Liver (tissue), 9 donors: ENCODE measurements around the gene OR4D10. TPM values are rescaled to one million over a fixed set of nuclear protein-coding genes. Genes with fewer than 3 reads are reported as not detected.

Experiments
- DNase-seq: peaks from one replicate; pipeline ENCODE4 v3.0.0-alpha.2; 2017; ENCODE audit warnings: low spot score
- H3K27ac ChIP-seq, 2 donors: one replicate each; pipeline ENCODE4 v1.7.0; 2013; ENCODE audit warnings: inconsistent platforms in 2 of 2, low read length in 2 of 2, control low read depth in 1 of 2, low read depth in 1 of 2, mild to moderate bottlenecking in 1 of 2
- H3K27me3 ChIP-seq, 4 donors: one replicate each; pipeline versions ENCODE4 v1.6.1 to v1.7.0; 2013; ENCODE audit warnings: low read length in 3 of 4, inconsistent platforms in 1 of 4, mild to moderate bottlenecking in 1 of 4, moderate library complexity in 1 of 4; ENCODE audit not compliant: control insufficient read depth in 4 of 4, insufficient read depth in 4 of 4
- H3K36me3 ChIP-seq, 4 donors: one replicate each; pipeline versions ENCODE4 v1.6.1 to v1.7.0; 2013; ENCODE audit warnings: low read length in 3 of 4, mild to moderate bottlenecking in 3 of 4, low read depth in 1 of 4, moderate library complexity in 1 of 4; ENCODE audit not compliant: control insufficient read depth in 4 of 4, insufficient read depth in 3 of 4
- H3K4me1 ChIP-seq, 4 donors: one replicate each; pipeline versions ENCODE4 v1.6.1 to v1.7.0; 2013; ENCODE audit warnings: low read length in 3 of 4, mild to moderate bottlenecking in 3 of 4, moderate library complexity in 1 of 4; ENCODE audit not compliant: control insufficient read depth in 4 of 4, insufficient read depth in 4 of 4
- H3K4me3 ChIP-seq, 3 donors: one replicate each; pipeline versions ENCODE4 v1.6.1 to v1.7.0; 2013; ENCODE audit warnings: low read length in 3 of 3, control low read depth in 1 of 3, low read depth in 1 of 3, mild to moderate bottlenecking in 1 of 3
- H3K9ac ChIP-seq, 2 donors: one replicate each; pipeline ENCODE4 v1.7.0; 2013; ENCODE audit warnings: low read length in 2 of 2, mild to moderate bottlenecking in 2 of 2, moderate library complexity in 2 of 2, control low read depth in 1 of 2, low read depth in 1 of 2
- H3K9me3 ChIP-seq, 4 donors: one replicate each; pipeline versions ENCODE4 v1.6.1 to v1.7.0; 2013; ENCODE audit warnings: low read length in 3 of 4; ENCODE audit not compliant: control insufficient read depth in 4 of 4
- EGR1 ChIP-seq, 2 donors: IDR thresholded peaks; 2 replicates each; pipeline ENCODE4 v1.6.1; 2016 to 2018; ENCODE audit warnings: antibody characterized with exemption in 2 of 2, low read depth in 2 of 2
- FOXA1 ChIP-seq: IDR thresholded peaks from 2 replicates; pipeline ENCODE4 v1.6.1; 2016; ENCODE audit warnings: antibody characterized with exemption
- FOXA2 ChIP-seq: IDR thresholded peaks from 2 replicates; pipeline ENCODE4 v1.6.1; 2016; ENCODE audit warnings: antibody characterized with exemption
- GABPA ChIP-seq, 2 donors: IDR thresholded peaks in 1 of 2; conservative IDR thresholded peaks in 1 of 2; 2 replicates each; pipeline ENCODE4 v1.6.1; 2016; ENCODE audit warnings: antibody characterized with exemption in 2 of 2, mild to moderate bottlenecking in 1 of 2, moderate library complexity in 1 of 2
- HNF4A ChIP-seq, 2 donors: conservative IDR thresholded peaks; 2 replicates each; pipeline ENCODE4 v1.6.1; 2016; ENCODE audit warnings: antibody characterized with exemption in 2 of 2, mild to moderate bottlenecking in 2 of 2
- HNF4G ChIP-seq: IDR thresholded peaks from 2 replicates; pipeline ENCODE4 v1.6.1; 2016; ENCODE audit warnings: antibody characterized with exemption
- JUND ChIP-seq, 2 donors: IDR thresholded peaks; 2 replicates each; pipeline ENCODE4 v1.6.1; 2016; ENCODE audit warnings: antibody characterized with exemption in 2 of 2
- NR2F2 ChIP-seq: IDR thresholded peaks from 2 replicates; pipeline ENCODE4 v1.6.1; 2016; ENCODE audit warnings: antibody characterized with exemption
- RAD21 ChIP-seq, 2 donors: IDR thresholded peaks; 2 replicates each; pipeline ENCODE4 v1.6.1; 2016; ENCODE audit warnings: antibody characterized with exemption in 2 of 2, mild to moderate bottlenecking in 2 of 2
- RXRA ChIP-seq, 2 donors: IDR thresholded peaks; 2 replicates each; pipeline ENCODE4 v1.6.1; 2017 to 2018; ENCODE audit warnings: antibody characterized with exemption in 2 of 2, mild to moderate bottlenecking in 1 of 2
- SP1 ChIP-seq: IDR thresholded peaks from 2 replicates; pipeline ENCODE4 v1.6.1; 2018; ENCODE audit warnings: antibody characterized with exemption, mild to moderate bottlenecking
- TAF1 ChIP-seq: conservative IDR thresholded peaks from 2 replicates; pipeline ENCODE4 v1.6.1; 2016; ENCODE audit warnings: antibody characterized with exemption, mild to moderate bottlenecking
- YY1 ChIP-seq: IDR thresholded peaks from 2 replicates; pipeline ENCODE4 v1.6.1; 2016; ENCODE audit warnings: antibody characterized with exemption, mild to moderate bottlenecking
- WGBS: extraction: QIAGEN DNeasy Blood & Tissue Kit; methylation state at CpG from one replicate; pipeline ENCODE4 v1.1.7; 2013; 5-methylcytosine and 5-hydroxymethylcytosine counted together
- polyA plus RNA-seq, 2 donors: library from polyadenylated mRNA; stranded (reverse) in 1 of 2; unstranded in 1 of 2; fragments of 200-250 nt in 1 of 2; fragments of >200 nt in 1 of 2; fragmentation: Nextera tagmentation in 1 of 2; extraction: Ambion mirVana in 1 of 2; gene quantifications; one replicate each; pipeline versions ENCODE4 v1.2.1 to v1.2.3, GENCODE V29; 2013 to 2015
- total RNA-seq, 2 donors: library from RNA; depleted of rRNA; stranded (reverse); fragments of >200 nt; gene quantifications; one replicate each; pipeline ENCODE4 v1.2.3, GENCODE V29; 2014
- TF ChIP-seq, protein P1 (sequence below): fragments of 150-350 bp; IDR thresholded peaks from 2 replicates; pipeline ENCODE4 v1.5.1; 2017; ENCODE audit warnings: improper control_type of control experiment, low read depth, low read length; ENCODE audit not compliant: missing input control
- TF ChIP-seq, protein P2 (sequence below): IDR thresholded peaks from 2 replicates; pipeline ENCODE4 v1.6.1; 2016; ENCODE audit warnings: antibody characterized with exemption
- TF ChIP-seq, protein P3 (sequence below): IDR thresholded peaks from 2 replicates; pipeline ENCODE4 v1.6.1; 2016; ENCODE audit warnings: antibody characterized with exemption
- TF ChIP-seq, protein P4 (sequence below): IDR thresholded peaks from 2 replicates; pipeline ENCODE4 v1.6.1; 2016; ENCODE audit warnings: antibody characterized with exemption, mild to moderate bottlenecking
- TF ChIP-seq, protein P5 (sequence below): IDR thresholded peaks from 2 replicates; pipeline ENCODE4 v1.6.1; 2016; ENCODE audit warnings: antibody characterized with exemption
- donor health status: healthy.
- donor health status: healthy.
- donor health status: healthy.
- donor health status: healthy.
- donor health status: healthy.

OR4D10 gene
- total and polyA plus RNA-seq, 4 donors = not detected

DNA sequence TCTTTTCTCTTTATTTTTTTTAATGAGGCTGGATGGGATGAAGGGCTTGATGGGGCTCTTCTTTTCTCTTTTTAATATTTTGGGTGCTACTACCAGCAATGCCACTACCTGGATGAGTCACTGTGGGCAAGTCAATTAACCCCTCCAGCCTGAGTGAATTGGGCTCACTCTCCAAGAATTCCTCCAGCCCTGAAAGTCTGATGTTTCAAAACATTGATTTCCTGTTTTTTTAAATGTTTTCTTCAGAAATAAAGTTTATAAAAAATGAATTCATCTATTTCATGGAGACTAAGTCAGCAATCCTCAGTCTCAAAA is 46.1 kb upstream of the OR4D10 start (continued):
- TF ChIP-seq SP1 (no peak), NR2F2 (no peak), JUND (IDR thresholded peaks at IDR 0.05) (no peak), GABPA (IDR thresholded peaks at IDR 0.05 in 1 of 2, conservative IDR thresholded peaks at IDR 0.05 in 1 of 2) (no peak)

DNA sequence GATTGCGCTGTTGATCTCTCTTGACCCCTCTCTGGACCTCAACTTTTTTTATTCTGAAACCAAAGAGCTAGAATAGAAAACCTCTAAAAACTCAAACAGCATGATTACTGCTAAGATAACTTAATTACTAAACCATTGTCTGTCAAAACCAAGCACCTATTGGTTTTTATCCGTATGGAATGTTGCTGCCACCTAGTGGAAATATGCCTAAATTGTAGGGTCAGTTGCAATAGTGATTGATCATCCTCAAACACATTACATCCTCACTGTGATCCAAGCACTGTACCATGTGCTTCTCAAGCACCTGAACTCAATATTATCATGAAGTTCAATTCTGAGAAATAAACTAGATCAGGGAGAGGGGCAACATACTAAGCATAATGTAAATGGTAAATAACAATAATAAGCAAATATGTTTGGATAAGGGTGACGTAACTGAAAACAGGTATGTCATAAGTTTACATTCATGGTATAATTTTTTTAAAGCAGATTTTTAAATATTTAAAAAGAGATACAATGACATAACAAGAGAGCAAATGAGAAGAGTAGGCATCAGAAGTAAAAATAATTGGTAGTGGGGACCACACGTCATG is 43.1 kb upstream of the OR4D10 start:
- H3K27ac ChIP-seq = no peak overlapping the region
- H3K9me3 ChIP-seq = no peaks in the 10 kb centered on the region
- 67% methylated on average over 4 of the region's 4 CpGs for whole genome bisulfite sequencing
- H3K4me1 ChIP-seq = no peaks in the 10 kb centered on the region
- H3K27me3 ChIP-seq = no peaks in the 10 kb centered on the region
- TF ChIP-seq RAD21 (IDR thresholded peaks at IDR 0.05) = peak; percentile 98 to 99
- TF ChIP-seq, protein P1, sequence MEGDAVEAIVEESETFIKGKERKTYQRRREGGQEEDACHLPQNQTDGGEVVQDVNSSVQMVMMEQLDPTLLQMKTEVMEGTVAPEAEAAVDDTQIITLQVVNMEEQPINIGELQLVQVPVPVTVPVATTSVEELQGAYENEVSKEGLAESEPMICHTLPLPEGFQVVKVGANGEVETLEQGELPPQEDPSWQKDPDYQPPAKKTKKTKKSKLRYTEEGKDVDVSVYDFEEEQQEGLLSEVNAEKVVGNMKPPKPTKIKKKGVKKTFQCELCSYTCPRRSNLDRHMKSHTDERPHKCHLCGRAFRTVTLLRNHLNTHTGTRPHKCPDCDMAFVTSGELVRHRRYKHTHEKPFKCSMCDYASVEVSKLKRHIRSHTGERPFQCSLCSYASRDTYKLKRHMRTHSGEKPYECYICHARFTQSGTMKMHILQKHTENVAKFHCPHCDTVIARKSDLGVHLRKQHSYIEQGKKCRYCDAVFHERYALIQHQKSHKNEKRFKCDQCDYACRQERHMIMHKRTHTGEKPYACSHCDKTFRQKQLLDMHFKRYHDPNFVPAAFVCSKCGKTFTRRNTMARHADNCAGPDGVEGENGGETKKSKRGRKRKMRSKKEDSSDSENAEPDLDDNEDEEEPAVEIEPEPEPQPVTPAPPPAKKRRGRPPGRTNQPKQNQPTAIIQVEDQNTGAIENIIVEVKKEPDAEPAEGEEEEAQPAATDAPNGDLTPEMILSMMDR = peak; percentile 94
- TF ChIP-seq EGR1 (IDR thresholded peaks at IDR 0.05; ENCODE audit: low read depth in 2 of 2) = no peak
- TF ChIP-seq HNF4A (conservative IDR thresholded peaks at IDR 0.05) = no peak
- no peak overlapping the region for H3K9ac ChIP-seq
- DNase-seq = no peak
- no peaks in the 10 kb centered on the region for H3K36me3 ChIP-seq
- no peak overlapping the region for H3K4me3 ChIP-seq

DNA sequence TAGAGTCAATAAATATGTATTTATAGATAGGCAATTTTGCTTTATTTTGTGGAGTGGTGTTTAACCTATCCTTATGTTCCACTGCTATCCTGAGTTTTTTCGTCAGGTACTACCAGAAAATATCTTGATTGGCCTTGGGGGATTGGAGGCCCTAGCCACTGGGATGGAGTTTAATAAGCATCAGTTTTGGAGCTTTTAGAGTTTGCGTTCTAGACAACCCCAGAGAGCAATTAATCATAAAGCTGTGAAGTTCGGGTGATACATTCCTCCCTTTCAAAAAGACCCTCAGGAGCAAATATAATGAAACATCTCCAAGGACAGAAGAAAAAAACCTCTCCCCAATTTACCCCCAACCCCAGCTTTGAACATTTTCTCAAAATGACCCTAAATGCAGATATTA is 36.9 kb upstream of the OR4D10 start, which contains the start of gene OR5A1:
TSS of gene OR5A1 (plus strand) at position 301 of the 400 bp plus-strand sequence. CDS start 6,700 bp downstream, outside the sequence.
- Histone ChIP-seq H3K9me3 (no peaks in the 10 kb centered on the region), H3K4me1 (no peaks in the 10 kb centered on the region), H3K27ac (no peak within 1 kb of the TSS), H3K36me3 (no peaks in the 10 kb centered on the region), H3K4me3 (no peak within 1 kb of the TSS), H3K27me3 (no peaks in the 10 kb centered on the region), H3K9ac (no peak within 1 kb of the TSS)
- WGBS = 81% methylated on average over 3 of the region's 3 CpGs
- DNase-seq = no peak
- TF ChIP-seq, protein P2, sequence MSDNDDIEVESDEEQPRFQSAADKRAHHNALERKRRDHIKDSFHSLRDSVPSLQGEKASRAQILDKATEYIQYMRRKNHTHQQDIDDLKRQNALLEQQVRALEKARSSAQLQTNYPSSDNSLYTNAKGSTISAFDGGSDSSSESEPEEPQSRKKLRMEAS = no peak
- TF ChIP-seq YY1 = no peak
- no peak for TF ChIP-seq FOXA1
- no peak for TF ChIP-seq RXRA (IDR thresholded peaks at IDR 0.05)
- TF ChIP-seq, protein P3, sequence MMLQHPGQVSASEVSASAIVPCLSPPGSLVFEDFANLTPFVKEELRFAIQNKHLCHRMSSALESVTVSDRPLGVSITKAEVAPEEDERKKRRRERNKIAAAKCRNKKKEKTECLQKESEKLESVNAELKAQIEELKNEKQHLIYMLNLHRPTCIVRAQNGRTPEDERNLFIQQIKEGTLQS = no peak
- TF ChIP-seq FOXA2 = no peak
- TF ChIP-seq JUND (IDR thresholded peaks at IDR 0.05) = no peak
- no peak for TF ChIP-seq HNF4A (conservative IDR thresholded peaks at IDR 0.05)
- no peak for TF ChIP-seq TAF1
- no peak for TF ChIP-seq NR2F2
- TF ChIP-seq GABPA (IDR thresholded peaks at IDR 0.05 in 1 of 2, conservative IDR thresholded peaks at IDR 0.05 in 1 of 2) = no peak
- TF ChIP-seq, protein P4, sequence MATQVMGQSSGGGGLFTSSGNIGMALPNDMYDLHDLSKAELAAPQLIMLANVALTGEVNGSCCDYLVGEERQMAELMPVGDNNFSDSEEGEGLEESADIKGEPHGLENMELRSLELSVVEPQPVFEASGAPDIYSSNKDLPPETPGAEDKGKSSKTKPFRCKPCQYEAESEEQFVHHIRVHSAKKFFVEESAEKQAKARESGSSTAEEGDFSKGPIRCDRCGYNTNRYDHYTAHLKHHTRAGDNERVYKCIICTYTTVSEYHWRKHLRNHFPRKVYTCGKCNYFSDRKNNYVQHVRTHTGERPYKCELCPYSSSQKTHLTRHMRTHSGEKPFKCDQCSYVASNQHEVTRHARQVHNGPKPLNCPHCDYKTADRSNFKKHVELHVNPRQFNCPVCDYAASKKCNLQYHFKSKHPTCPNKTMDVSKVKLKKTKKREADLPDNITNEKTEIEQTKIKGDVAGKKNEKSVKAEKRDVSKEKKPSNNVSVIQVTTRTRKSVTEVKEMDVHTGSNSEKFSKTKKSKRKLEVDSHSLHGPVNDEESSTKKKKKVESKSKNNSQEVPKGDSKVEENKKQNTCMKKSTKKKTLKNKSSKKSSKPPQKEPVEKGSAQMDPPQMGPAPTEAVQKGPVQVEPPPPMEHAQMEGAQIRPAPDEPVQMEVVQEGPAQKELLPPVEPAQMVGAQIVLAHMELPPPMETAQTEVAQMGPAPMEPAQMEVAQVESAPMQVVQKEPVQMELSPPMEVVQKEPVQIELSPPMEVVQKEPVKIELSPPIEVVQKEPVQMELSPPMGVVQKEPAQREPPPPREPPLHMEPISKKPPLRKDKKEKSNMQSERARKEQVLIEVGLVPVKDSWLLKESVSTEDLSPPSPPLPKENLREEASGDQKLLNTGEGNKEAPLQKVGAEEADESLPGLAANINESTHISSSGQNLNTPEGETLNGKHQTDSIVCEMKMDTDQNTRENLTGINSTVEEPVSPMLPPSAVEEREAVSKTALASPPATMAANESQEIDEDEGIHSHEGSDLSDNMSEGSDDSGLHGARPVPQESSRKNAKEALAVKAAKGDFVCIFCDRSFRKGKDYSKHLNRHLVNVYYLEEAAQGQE = no peak
- no peak for TF ChIP-seq EGR1 (IDR thresholded peaks at IDR 0.05; ENCODE audit: low read depth in 2 of 2)
- TF ChIP-seq RAD21 (IDR thresholded peaks at IDR 0.05) = no peak
- no peak for TF ChIP-seq SP1
- no peak for TF ChIP-seq HNF4G
- TF ChIP-seq, protein P5, sequence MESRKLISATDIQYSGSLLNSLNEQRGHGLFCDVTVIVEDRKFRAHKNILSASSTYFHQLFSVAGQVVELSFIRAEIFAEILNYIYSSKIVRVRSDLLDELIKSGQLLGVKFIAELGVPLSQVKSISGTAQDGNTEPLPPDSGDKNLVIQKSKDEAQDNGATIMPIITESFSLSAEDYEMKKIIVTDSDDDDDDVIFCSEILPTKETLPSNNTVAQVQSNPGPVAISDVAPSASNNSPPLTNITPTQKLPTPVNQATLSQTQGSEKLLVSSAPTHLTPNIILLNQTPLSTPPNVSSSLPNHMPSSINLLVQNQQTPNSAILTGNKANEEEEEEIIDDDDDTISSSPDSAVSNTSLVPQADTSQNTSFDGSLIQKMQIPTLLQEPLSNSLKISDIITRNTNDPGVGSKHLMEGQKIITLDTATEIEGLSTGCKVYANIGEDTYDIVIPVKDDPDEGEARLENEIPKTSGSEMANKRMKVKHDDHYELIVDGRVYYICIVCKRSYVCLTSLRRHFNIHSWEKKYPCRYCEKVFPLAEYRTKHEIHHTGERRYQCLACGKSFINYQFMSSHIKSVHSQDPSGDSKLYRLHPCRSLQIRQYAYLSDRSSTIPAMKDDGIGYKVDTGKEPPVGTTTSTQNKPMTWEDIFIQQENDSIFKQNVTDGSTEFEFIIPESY = no peak
